H1 (cell line): ENCODE data around the gene PRTN3. TPM values are rescaled to one million over a fixed set of nuclear protein-coding genes. Genes with fewer than 3 reads are reported as not detected.

Experiments used
- POLR2A ChIP-seq, 2 experiments: IDR thresholded peaks; 1 replicate in 1 of 2; 2 replicates in 1 of 2; pipeline ENCODE4 v1.6.1; 2011; ENCODE audit warnings: low read depth in 2 of 2, low read length in 2 of 2, mild to moderate bottlenecking in 2 of 2; ENCODE audit errors: control extremely low read depth in 1 of 2
- RXRA ChIP-seq: IDR thresholded peaks from 2 replicates; pipeline ENCODE4 v1.6.1; 2011; ENCODE audit warnings: low read depth, mild to moderate bottlenecking, low read length, moderate library complexity; ENCODE audit not compliant: insufficient read depth
- SIN3A ChIP-seq, 2 experiments: IDR thresholded peaks in 1 of 2; conservative IDR thresholded peaks in 1 of 2; 2 replicates each; pipeline ENCODE4 v1.6.1; 2011 to 2012; ENCODE audit warnings: low read length in 2 of 2, improper control_type of control experiment in 1 of 2, low read depth in 1 of 2, mild to moderate bottlenecking in 1 of 2
- TAF7 ChIP-seq: optimal IDR thresholded peaks from 2 replicates; pipeline ENCODE3; 2011; ENCODE audit warnings: low read depth, mild to moderate bottlenecking, inconsistent platforms, low read length, moderate library complexity, borderline replicate concordance
- polyA plus RNA-seq, 7 experiments: library from polyadenylated mRNA; depleted of rRNA in 3 of 7; stranded (reverse) in 5 of 7; unstranded in 2 of 7; fragments of >200 nt in 5 of 7; fragments of 200-250 nt in 2 of 7; gene quantifications; 1 replicate in 5 of 7; 2 replicates in 1 of 7; 4 replicates in 1 of 7; pipeline versions ENCODE4 v1.2.1 to v1.2.3, GENCODE V29; 2011 to 2013; ENCODE audit warnings: missing spikeins in 2 of 7, mixed read lengths in 2 of 7
- total RNA-seq: library from RNA; stranded (reverse); fragmentation: NEBNext Ultra II Directional; extraction: Animal tissue kit (Norgen Biotek cat#: 25700); gene quantifications from 2 replicates; pipeline ENCODE4 v1.2.1, GENCODE V29; 2021

The PRTN3 gene
- total and polyA plus RNA-seq, 2 of the 8 experiments (the other 6 are each of a cell fraction or from before 2014, with no cell fraction given) = 0.39 to 2.1 TPM

DNA sequence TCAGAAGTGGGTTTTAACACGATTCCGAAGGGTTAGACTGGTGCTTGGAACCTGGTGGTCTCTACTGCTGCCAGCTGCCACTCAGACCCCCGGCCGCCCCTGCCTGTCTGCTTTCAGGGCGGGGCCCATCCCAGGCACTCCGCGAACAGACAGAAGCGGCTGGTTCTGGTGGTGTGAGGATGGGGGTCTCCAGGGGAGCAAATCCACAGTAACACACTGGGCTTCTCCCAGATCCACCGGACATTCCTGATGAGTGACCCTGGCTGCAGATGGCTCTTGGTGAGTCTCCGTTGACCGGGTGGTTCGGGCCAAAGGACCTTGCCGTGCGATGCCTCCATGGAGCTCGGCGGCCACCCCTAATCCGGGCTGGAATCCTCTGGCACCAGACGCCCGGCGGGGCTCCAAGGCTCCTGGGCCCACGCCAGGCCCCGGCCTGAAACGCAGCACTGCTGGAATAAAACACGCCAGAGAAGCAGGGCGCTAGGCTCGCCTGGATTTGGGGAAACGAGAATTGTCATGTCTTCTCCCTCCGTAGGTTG, 45.7 kb upstream of the PRTN3 start (continued):
- TF ChIP-seq POLR2A (IDR thresholded peaks at IDR 0.05; ENCODE audit: control extremely low read depth in 1 of 2, low read depth in 2 of 2, low read length in 2 of 2) = no peak
- no peak for TF ChIP-seq SIN3A (conservative IDR thresholded peaks at IDR 0.05 in 1 of 2, IDR thresholded peaks at IDR 0.05 in 1 of 2; ENCODE audit: low read depth in 1 of 2, low read length in 2 of 2)
- TF ChIP-seq TAF7 = no peak
- TF ChIP-seq RXRA = no peak
